ENCODE results near the gene PARD6B.

DNA sequence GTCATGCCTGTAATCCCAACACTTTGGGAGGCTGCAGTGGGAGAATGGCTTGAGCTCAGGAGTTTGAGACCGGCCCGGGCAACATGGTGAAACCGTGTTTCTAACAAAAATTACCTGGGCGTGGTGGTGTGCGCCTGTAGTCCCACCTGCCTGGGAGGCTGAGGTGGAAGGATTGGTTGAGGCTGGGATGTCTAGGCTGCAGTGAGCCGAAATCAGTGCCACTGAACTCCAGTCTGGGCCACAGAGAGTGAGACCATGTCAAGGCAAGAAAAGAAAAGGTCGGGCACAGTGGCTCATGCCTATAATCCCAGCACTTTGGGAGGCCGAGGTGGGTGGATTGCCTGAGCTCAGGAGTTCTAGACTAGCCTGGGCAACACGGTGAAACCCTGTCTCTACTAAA, 55.3 kb downstream of the PARD6B start:
- no peak for TF ChIP-seq POLR2A (IDR thresholded peaks at IDR 0.05; ENCODE audit: low read depth, low read length)
- no peak for TF ChIP-seq POLR2AphosphoS5 (IDR thresholded peaks at IDR 0.05; ENCODE audit: low read depth, low read length)
- TF ChIP-seq TAF1 (IDR thresholded peaks at IDR 0.05; ENCODE audit: borderline replicate concordance, low read depth, low read length): no peak

All from GM12892 (cell line).